HFF-Myc (cell line): ENCODE results near the gene BCAN.
A peak's percentile ranks its signal among the peaks of the same experiment; 100 is the strongest.

Source experiments
- DNase-seq: peaks from one replicate; pipeline ENCODE4 v3.0.0-alpha.2; 2011; ENCODE audit warnings: low read depth; ENCODE audit errors: extremely low read depth
- H3K4me3 ChIP-seq: replicated peaks from 2 replicates; pipeline ENCODE4 v1.5.1; 2011; ENCODE audit warnings: low read depth, mild to moderate bottlenecking, control low read depth, low read length
- TF ChIP-seq, protein P1 (sequence below): IDR thresholded peaks from 2 replicates; pipeline ENCODE4 v1.5.1; 2012; ENCODE audit warnings: mild to moderate bottlenecking, low read depth, low read length, control low read depth; ENCODE audit errors: missing control alignments

Gene BCAN

DNA sequence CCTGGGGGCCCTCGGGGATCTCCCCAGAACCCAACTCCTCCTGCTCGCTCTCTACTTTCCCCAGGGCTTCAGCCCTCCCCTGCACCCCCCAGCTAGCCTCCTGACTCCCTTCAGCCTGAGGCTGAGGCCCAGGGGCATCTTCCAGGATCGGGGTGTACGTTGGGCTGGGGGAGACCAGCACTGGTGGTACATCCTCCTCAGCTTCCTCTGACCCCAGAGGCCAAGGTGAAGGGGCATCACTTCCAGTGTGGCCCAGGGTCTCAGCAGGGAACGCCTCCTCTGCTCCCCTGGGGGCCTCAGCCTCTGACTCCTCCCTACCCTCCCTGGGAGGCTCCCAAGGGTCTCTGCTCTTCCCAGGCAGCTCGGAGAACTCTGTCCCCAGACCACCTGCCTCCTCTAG is 28.4 kb downstream of the BCAN start:
- H3K4me3 ChIP-seq = no peak overlapping the region
- DNase-seq = no peak
- TF ChIP-seq, protein P1, sequence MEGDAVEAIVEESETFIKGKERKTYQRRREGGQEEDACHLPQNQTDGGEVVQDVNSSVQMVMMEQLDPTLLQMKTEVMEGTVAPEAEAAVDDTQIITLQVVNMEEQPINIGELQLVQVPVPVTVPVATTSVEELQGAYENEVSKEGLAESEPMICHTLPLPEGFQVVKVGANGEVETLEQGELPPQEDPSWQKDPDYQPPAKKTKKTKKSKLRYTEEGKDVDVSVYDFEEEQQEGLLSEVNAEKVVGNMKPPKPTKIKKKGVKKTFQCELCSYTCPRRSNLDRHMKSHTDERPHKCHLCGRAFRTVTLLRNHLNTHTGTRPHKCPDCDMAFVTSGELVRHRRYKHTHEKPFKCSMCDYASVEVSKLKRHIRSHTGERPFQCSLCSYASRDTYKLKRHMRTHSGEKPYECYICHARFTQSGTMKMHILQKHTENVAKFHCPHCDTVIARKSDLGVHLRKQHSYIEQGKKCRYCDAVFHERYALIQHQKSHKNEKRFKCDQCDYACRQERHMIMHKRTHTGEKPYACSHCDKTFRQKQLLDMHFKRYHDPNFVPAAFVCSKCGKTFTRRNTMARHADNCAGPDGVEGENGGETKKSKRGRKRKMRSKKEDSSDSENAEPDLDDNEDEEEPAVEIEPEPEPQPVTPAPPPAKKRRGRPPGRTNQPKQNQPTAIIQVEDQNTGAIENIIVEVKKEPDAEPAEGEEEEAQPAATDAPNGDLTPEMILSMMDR = no peak

DNA sequence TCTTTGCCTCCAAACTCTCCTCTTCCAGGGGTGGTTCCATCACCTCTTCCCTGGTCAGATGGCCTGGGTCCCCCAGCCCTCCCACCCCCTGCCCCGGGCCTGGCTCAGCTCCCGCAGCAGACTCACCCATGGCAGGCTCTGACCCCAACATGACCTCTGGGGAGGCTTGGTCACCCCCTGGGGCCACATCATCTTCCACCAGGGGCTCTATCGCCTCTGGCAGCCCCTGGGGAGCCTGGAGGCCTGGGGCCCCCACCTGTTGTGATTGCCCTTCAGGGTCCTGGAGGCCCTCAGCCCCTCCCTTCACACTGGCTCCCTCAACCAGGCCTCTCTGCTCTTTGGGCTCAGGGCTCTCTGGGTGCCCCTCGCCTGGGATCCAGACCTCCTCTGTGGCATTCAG is 28.9 kb downstream of the BCAN start:
- no peak overlapping the region for H3K4me3 ChIP-seq
- DNase-seq = no peak
- TF ChIP-seq, protein P1 = no peak

- DNase-seq = no peak
- TF ChIP-seq, protein P1 = no peak
These were observed 29.9 kb downstream of the BCAN start for GRCh38 chr1:156671804-156672203.

GRCh38 chr1:156673387-156674121 is 31.6 kb downstream of the BCAN start:
- TF ChIP-seq, protein P1 = no peak
- H3K4me3 ChIP-seq = peak overlapping the region; percentile 69
- DNase-seq = no peak

More at GRCh38 chr1:156671804-156672203, 29.9 kb downstream of the BCAN start:
- H3K4me3 ChIP-seq = no peak overlapping the region

GRCh38 chr1:156675210-156676113 is 33.5 kb downstream of the BCAN start:
- TF ChIP-seq, protein P1 = no peak
- H3K4me3 ChIP-seq = peak overlapping the region; percentile 69
- DNase-seq = no peak

GRCh38 chr1:156676114-156676819 is 34.4 kb downstream of the BCAN start:
- H3K4me3 ChIP-seq = peak overlapping the region; percentile 69
- no peak for DNase-seq
- TF ChIP-seq, protein P1 = no peak
